H9 (cell line): ENCODE data around the gene LGALS7B. TPM values are rescaled to one million over a fixed set of nuclear protein-coding genes. Genes with fewer than 3 reads are reported as not detected.

Source experiments
- DNase-seq: peaks from one replicate; pipeline ENCODE4 v3.0.0-alpha.2; 2017
- H2AFZ ChIP-seq: one replicate; pipeline ENCODE4 v1.6.1; 2013; ENCODE audit warnings: mild to moderate bottlenecking, low read length, control low read depth, moderate library complexity
- H2AK5ac ChIP-seq: 2 replicates; pipeline ENCODE4 v1.6.1; 2013; ENCODE audit warnings: low read length, control low read depth, mixed read lengths; ENCODE audit not compliant: insufficient read length
- H2BK120ac ChIP-seq: one replicate; pipeline ENCODE4 v1.6.1; 2013; ENCODE audit warnings: low read depth, mild to moderate bottlenecking, low read length, control low read depth, inconsistent platforms; ENCODE audit not compliant: poor library complexity, severe bottlenecking
- H2BK12ac ChIP-seq: 2 replicates; pipeline ENCODE4 v1.6.1; 2013; ENCODE audit warnings: low read length, control low read depth, mixed read lengths, low read depth; ENCODE audit not compliant: insufficient read length
- H2BK15ac ChIP-seq: 2 replicates; pipeline ENCODE4 v1.6.1; 2013; ENCODE audit warnings: low read depth, low read length, control low read depth
- H2BK20ac ChIP-seq: one replicate; pipeline ENCODE4 v1.6.1; 2013; ENCODE audit warnings: low read depth, mild to moderate bottlenecking, low read length, control low read depth, inconsistent platforms; ENCODE audit not compliant: poor library complexity, severe bottlenecking
- H2BK5ac ChIP-seq: 2 replicates; pipeline ENCODE4 v1.6.1; 2013; ENCODE audit warnings: low read length, control low read depth, mixed read lengths; ENCODE audit not compliant: insufficient read length
- H3K14ac ChIP-seq: 2 replicates; pipeline ENCODE4 v1.6.1; 2013; ENCODE audit warnings: low read length, control low read depth; ENCODE audit not compliant: insufficient read depth
- H3K18ac ChIP-seq: 2 replicates; pipeline ENCODE4 v1.6.1; 2013; ENCODE audit warnings: low read depth, mild to moderate bottlenecking, mixed read lengths, low read length, control low read depth; ENCODE audit not compliant: insufficient read length
- H3K23ac ChIP-seq: 2 replicates; pipeline ENCODE4 v1.6.1; 2013; ENCODE audit warnings: low read length, control low read depth, mixed read lengths, low read depth; ENCODE audit not compliant: insufficient read length
- H3K23me2 ChIP-seq: 2 replicates; pipeline ENCODE4 v1.6.1; 2013; ENCODE audit warnings: low read depth, mild to moderate bottlenecking, mixed read lengths, low read length, control low read depth; ENCODE audit not compliant: insufficient read length, poor library complexity, severe bottlenecking
- H3K27ac ChIP-seq: 2 replicates; pipeline ENCODE4 v1.5.1; 2013; ENCODE audit warnings: low read length, control low read depth, mixed read lengths, low read depth; ENCODE audit not compliant: insufficient read length
- H3K27me3 ChIP-seq: 2 replicates; pipeline ENCODE4 v1.6.1; 2013; ENCODE audit warnings: low read length, control low read depth, inconsistent platforms; ENCODE audit not compliant: insufficient read depth
- H3K4ac ChIP-seq: 2 replicates; pipeline ENCODE4 v1.6.1; 2013; ENCODE audit warnings: low read depth, mild to moderate bottlenecking, control low read depth, inconsistent platforms, low read length, moderate library complexity
- H3K4me1 ChIP-seq: 2 replicates; pipeline ENCODE4 v1.6.1; 2013; ENCODE audit warnings: low read length, control low read depth, inconsistent platforms; ENCODE audit not compliant: insufficient read depth
- H3K4me2 ChIP-seq: 2 replicates; pipeline ENCODE4 v1.6.1; 2013; ENCODE audit warnings: low read length, control low read depth, mixed read lengths; ENCODE audit not compliant: insufficient read length, insufficient read depth
- H3K56ac ChIP-seq: 2 replicates; pipeline ENCODE4 v1.6.1; 2013; ENCODE audit warnings: low read depth, mild to moderate bottlenecking, mixed read lengths, low read length, control low read depth; ENCODE audit not compliant: insufficient read length
- H3K79me1 ChIP-seq: 2 replicates; pipeline ENCODE4 v1.6.1; 2013; ENCODE audit warnings: low read depth, mild to moderate bottlenecking, moderate library complexity, low read length, control low read depth, inconsistent platforms; ENCODE audit not compliant: insufficient read depth, poor library complexity, severe bottlenecking
- H3K79me2 ChIP-seq: 2 replicates; pipeline ENCODE4 v1.6.1; 2013; ENCODE audit warnings: low read length, control low read depth, inconsistent platforms; ENCODE audit not compliant: insufficient read depth
- H3K9ac ChIP-seq: 2 replicates; pipeline ENCODE4 v1.6.1; 2013; ENCODE audit warnings: low read length, control low read depth, mixed read lengths; ENCODE audit not compliant: insufficient read length; ENCODE audit errors: extremely low read depth
- H3K9me3 ChIP-seq: one replicate; pipeline ENCODE4 v1.6.1; 2013; ENCODE audit warnings: low read depth, low read length, inconsistent platforms; ENCODE audit not compliant: control insufficient read depth
- H3T11ph ChIP-seq: one replicate; pipeline ENCODE4 v1.6.1; 2013; ENCODE audit warnings: mild to moderate bottlenecking, low read length, control low read depth, inconsistent platforms
- H4K20me1 ChIP-seq: one replicate; pipeline ENCODE4 v1.6.1; 2013; ENCODE audit not compliant: control insufficient read depth, insufficient read length, insufficient read depth
- H4K5ac ChIP-seq: 2 replicates; pipeline ENCODE4 v1.6.1; 2013; ENCODE audit warnings: low read depth, mild to moderate bottlenecking, mixed read lengths, low read length, control low read depth; ENCODE audit not compliant: insufficient read length
- H4K8ac ChIP-seq: replicated peaks from 2 replicates; pipeline ENCODE4 v1.6.1; 2013; ENCODE audit warnings: low read length, control low read depth, mixed read lengths, low read depth; ENCODE audit not compliant: insufficient read length
- H4K91ac ChIP-seq: 2 replicates; pipeline ENCODE4 v1.6.1; 2013; ENCODE audit warnings: low read depth, mild to moderate bottlenecking, moderate library complexity, mixed read lengths, low read length, control low read depth; ENCODE audit not compliant: insufficient read length
- H3K27ac Mint-ChIP-seq, 3 experiments: 2 replicates in 2 of 3; 3 replicates in 1 of 3; pipeline ENCODE4 v1.8.0; 2020 to 2021; ENCODE audit warnings: mixed read lengths in 3 of 3, mild to moderate bottlenecking in 1 of 3, moderate library complexity in 1 of 3
- H3K27me3 Mint-ChIP-seq: 2 replicates; pipeline ENCODE4 v1.8.0; 2021; ENCODE audit warnings: low read depth, mild to moderate bottlenecking, moderate library complexity, mixed read lengths
- H3K36me3 Mint-ChIP-seq, 3 experiments: 2 replicates in 2 of 3; 3 replicates in 1 of 3; pipeline ENCODE4 v1.8.0; 2020 to 2021; ENCODE audit warnings: low read depth in 3 of 3, mixed read lengths in 3 of 3; ENCODE audit not compliant: insufficient read depth in 1 of 3
- H3K4me1 Mint-ChIP-seq, 2 experiments: 2 replicates each; pipeline ENCODE4 v1.8.0; 2020; ENCODE audit warnings: mixed read lengths in 2 of 2
- H3K4me3 Mint-ChIP-seq, 2 experiments: 2 replicates in 1 of 2; 3 replicates in 1 of 2; pipeline ENCODE4 v1.8.0; 2020 to 2021; ENCODE audit warnings: mild to moderate bottlenecking in 2 of 2, mixed read lengths in 2 of 2, moderate library complexity in 1 of 2
- H3K9me3 Mint-ChIP-seq, 2 experiments: 2 replicates in 1 of 2; 3 replicates in 1 of 2; pipeline ENCODE4 v1.8.0; 2020; ENCODE audit warnings: mild to moderate bottlenecking in 2 of 2, mixed read lengths in 2 of 2, moderate library complexity in 1 of 2
- CTCF ChIP-seq: fragments of 200-600 bp; sonication (generic); conservative IDR thresholded peaks from 3 replicates; pipeline ENCODE4 v1.8.0; 2021; ENCODE audit warnings: antibody characterized with exemption, mild to moderate bottlenecking
- WGBS: extraction: QIAGEN DNeasy Blood & Tissue Kit; methylation state at CpG from one replicate; pipeline ENCODE4 v1.1.7; 2013; ENCODE audit warnings: missing lambda C conversion rate, low lambda C conversion rate, mixed read lengths; ENCODE audit not compliant: insufficient read length; ENCODE audit errors: extremely low coverage; 5-methylcytosine and 5-hydroxymethylcytosine counted together
- total RNA-seq: library from RNA; stranded (reverse); gene quantifications from 2 replicates; pipeline ENCODE4 v1.2.1, GENCODE V29; 2021

The LGALS7B gene
- total RNA-seq, 1 experiment from 2014 or later, result 0.90 TPM

DNA sequence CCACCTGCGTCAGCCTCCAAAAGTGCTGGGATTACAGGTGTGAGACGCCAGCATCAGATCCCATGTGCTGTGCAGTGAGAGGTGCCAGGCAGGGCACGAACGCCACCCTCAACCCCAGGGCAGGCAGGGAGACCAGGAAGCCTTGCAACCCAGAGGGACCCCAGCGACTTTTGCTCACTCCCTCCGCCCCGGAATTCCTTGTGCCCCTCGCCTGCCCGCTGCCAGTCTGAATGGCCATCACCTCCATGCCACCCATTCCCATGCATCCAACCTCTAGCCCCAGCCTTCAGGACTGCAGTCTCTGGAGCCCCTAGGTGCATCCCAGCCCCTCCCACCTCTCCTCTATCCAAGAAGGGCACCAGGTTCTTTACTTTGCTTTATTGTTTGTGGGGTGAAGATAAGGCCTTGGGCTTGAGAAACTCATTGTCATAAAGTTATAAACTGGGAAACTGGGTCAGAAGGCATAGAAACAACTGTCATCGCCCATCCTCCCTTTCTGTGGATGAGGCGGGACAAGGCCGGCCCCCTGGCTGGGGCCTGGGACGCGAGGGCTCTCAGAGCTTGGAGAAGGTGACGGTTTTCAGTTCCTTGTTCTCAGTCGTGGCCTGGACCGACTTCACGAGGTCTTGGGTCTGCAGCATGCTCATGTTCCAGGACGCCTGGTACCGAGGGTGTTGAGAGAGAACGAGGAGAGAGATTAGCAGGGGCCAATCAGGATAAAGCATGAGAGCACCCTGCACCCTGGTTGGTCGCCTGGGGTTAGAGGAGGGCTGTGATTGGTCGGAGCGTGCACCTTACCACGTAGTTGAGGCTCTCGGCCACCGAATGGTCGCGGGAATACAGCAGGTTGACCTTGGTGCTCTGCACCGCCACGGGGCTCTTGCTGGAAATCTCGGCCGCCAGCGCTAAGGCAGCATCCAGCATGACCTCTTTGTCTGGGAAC lies 26.3 kb downstream of the LGALS7B start:
- H3K56ac ChIP-seq, result no peak overlapping the region
- H4K91ac ChIP-seq, result no peak overlapping the region
- H3K23me2 ChIP-seq, result no peaks in the 10 kb centered on the region
- H3K23ac ChIP-seq, result no peak overlapping the region
- H4K8ac ChIP-seq, result no peak overlapping the region
- no peak overlapping the region for H4K5ac ChIP-seq
- H2AFZ ChIP-seq, result no peak overlapping the region
- no peaks in the 10 kb centered on the region for H4K20me1 ChIP-seq
- H3K79me2 ChIP-seq, result no peaks in the 10 kb centered on the region
- no peak overlapping the region for H3K4me2 ChIP-seq
- H3K4me1 ChIP-seq, result no peaks in the 10 kb centered on the region
- H3K27me3 Mint-ChIP-seq, result 0 out of 2 replicates have a peak, but pooled peaks cover 2% of the 10 kb centered on the region
- no peak overlapping the region for H2BK20ac ChIP-seq
- no peak overlapping the region for H2BK120ac ChIP-seq
- no peak overlapping the region for H2BK5ac ChIP-seq
- no peak overlapping the region for H3K27ac ChIP-seq
- H3K9me3 Mint-ChIP-seq, result no peaks in the 10 kb centered on the region
- H3K36me3 Mint-ChIP-seq, result peaks cover 15 to 38% (median 33%) of the 10 kb centered on the region in 3 experiments; a peak in 6 of 7 replicates
- peak; percentile 53 for DNase-seq
- H3K14ac ChIP-seq, result no peak overlapping the region
- H3K79me1 ChIP-seq, result no peaks in the 10 kb centered on the region
- no peaks in the 10 kb centered on the region for H3K9me3 ChIP-seq
- no peak overlapping the region for H3T11ph ChIP-seq
- H2BK15ac ChIP-seq, result no peak overlapping the region
- H3K27ac Mint-ChIP-seq, result no peak overlapping the region
- no peak overlapping the region for H3K18ac ChIP-seq
- H3K4me3 Mint-ChIP-seq, result no peak overlapping the region
- no peak overlapping the region for H2BK12ac ChIP-seq
- H3K27me3 ChIP-seq, result no peaks in the 10 kb centered on the region
- H3K4ac ChIP-seq, result no peak overlapping the region
- no CpG with 5 or more reads among the region's 34 CpGs for WGBS
- no peak overlapping the region for H2AK5ac ChIP-seq
- peaks cover 6 to 7% of the 10 kb centered on the region in 2 experiments for H3K4me1 Mint-ChIP-seq
- no peak for TF ChIP-seq CTCF
- H3K9ac ChIP-seq, result no peak overlapping the region
